Hepatocyte (in vitro differentiated cells): ENCODE measurements around the gene FMN1.

Source experiments
- CTCF ChIP-seq: fragments of 200-600 bp; sonication (generic); IDR thresholded peaks from 2 replicates; pipeline ENCODE4 v1.5.1; 2016; ENCODE audit warnings: antibody characterized with exemption, mild to moderate bottlenecking; ENCODE audit not compliant: poor library complexity
- EZH2 ChIP-seq: fragments of 200-600 bp; sonication (generic); IDR thresholded peaks from 2 replicates; pipeline ENCODE4 v1.6.1; 2016; ENCODE audit warnings: antibody characterized with exemption, mild to moderate bottlenecking, borderline replicate concordance
- EZH2phosphoT487 ChIP-seq: fragments of 200-600 bp; sonication (generic); IDR thresholded peaks from one replicate; pipeline ENCODE4 v1.6.1; 2018; ENCODE audit warnings: antibody characterized with exemption, mild to moderate bottlenecking, low read depth, moderate library complexity; ENCODE audit not compliant: unreplicated experiment, severe bottlenecking

GRCh38 chr15:32951736-32952464, 242.6 kb downstream of the FMN1 start:
- no peak for TF ChIP-seq CTCF
- no peak for TF ChIP-seq EZH2phosphoT487
- no peak for TF ChIP-seq EZH2
